ENCODE results near the gene SEH1L. TPM values are rescaled to one million over a fixed set of nuclear protein-coding genes. Genes with fewer than 3 reads are reported as not detected.
"Not testable (repeated sequence)": the region's sequence is repeated elsewhere in the genome, so short reads cannot be mapped to it uniquely, and the experiment has no call there.

Gene SEH1L
- total RNA-seq, 4 donors from 2014 or later, result 26.9 to 41.1 (median 34.4) TPM

DNA sequence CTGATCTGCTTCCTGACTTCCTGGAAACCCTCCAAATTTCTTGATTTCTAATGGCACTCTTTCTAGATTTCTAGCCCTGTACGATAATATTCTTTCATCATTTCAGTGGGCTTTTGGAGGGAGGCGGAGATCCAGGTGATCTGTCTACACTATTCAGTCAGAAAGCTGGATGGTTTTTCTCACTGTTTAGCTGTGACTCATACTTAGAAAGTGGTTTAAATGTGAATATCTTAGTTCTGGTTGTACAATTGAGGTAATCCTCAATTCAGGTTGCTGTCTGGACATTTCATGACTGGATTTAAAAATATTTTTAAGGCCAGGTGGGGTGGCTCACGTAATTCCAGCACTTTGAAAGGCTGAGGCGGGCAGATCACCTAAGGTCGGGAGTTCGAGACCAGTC, 20.8 kb downstream of the SEH1L start:
- Histone ChIP-seq H3K27me3 (no peaks in the 10 kb centered on the region), H3K4me3 (no peak overlapping the region), H3K27ac (no peak overlapping the region), H3K4me1 (no peaks in the 10 kb centered on the region), H3K36me3 (peaks cover 3 to 68% (median 6%) of the 10 kb centered on the region in 3 donors), H3K9me3 (no peaks in the 10 kb centered on the region)
- 94 to 95% methylated on average over 6 of the region's 6 CpGs for WGBS, 2 donors
- TF ChIP-seq POLR2A (IDR thresholded peaks at IDR 0.05), result no peak
- TF ChIP-seq, protein P1, sequence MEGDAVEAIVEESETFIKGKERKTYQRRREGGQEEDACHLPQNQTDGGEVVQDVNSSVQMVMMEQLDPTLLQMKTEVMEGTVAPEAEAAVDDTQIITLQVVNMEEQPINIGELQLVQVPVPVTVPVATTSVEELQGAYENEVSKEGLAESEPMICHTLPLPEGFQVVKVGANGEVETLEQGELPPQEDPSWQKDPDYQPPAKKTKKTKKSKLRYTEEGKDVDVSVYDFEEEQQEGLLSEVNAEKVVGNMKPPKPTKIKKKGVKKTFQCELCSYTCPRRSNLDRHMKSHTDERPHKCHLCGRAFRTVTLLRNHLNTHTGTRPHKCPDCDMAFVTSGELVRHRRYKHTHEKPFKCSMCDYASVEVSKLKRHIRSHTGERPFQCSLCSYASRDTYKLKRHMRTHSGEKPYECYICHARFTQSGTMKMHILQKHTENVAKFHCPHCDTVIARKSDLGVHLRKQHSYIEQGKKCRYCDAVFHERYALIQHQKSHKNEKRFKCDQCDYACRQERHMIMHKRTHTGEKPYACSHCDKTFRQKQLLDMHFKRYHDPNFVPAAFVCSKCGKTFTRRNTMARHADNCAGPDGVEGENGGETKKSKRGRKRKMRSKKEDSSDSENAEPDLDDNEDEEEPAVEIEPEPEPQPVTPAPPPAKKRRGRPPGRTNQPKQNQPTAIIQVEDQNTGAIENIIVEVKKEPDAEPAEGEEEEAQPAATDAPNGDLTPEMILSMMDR (IDR thresholded peaks at IDR 0.05), result no peak
- no peak for TF ChIP-seq EP300 (IDR thresholded peaks at IDR 0.05)
- no peak for DNase-seq (ENCODE audit: low spot score in 2 of 2)

DNA sequence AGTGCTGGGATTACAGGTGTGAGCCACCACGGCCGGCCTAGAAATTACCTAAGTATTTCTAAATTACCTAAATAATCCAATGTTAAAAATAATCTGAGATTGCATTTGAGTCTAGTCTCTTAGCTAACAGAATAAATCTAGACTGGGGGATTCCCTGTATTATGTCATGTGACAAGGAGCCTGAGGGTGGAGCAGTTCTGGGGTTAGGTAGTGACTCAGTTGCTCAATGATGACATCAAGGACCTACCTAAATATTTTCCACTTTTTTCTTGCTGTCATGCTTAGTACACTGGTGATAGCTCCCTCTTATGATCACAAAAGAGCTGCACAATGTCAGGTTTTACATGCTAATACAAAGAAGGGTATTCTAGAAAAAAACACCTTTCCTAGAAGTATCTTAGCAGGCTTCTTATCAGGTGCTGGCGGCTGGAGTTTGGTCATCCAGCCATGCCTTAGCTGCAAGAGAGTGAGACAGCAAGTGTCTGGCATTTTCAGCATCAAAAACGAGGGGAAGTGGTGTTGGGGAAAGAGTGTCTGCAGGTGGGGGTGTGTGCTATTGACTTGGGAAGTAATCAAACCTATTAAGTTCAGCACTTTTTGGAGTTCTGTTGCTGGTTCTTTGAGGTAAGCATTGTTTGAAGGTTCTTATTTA, 25.9 kb downstream of the SEH1L start:
- H3K27me3 ChIP-seq, result no peaks in the 10 kb centered on the region
- WGBS, 2 donors, result 86 to 92% methylated on average over 4 of the region's 4 CpGs
- H3K4me1 ChIP-seq, result no peaks in the 10 kb centered on the region
- TF ChIP-seq, protein P1 (IDR thresholded peaks at IDR 0.05), result no peak
- TF ChIP-seq EP300 (IDR thresholded peaks at IDR 0.05) (no peak), POLR2A (IDR thresholded peaks at IDR 0.05) (no peak)
- no peak overlapping the region for H3K27ac ChIP-seq
- peaks cover 0 to 74% (median 6%) of the 10 kb centered on the region in 3 donors for H3K36me3 ChIP-seq
- no peak overlapping the region for H3K4me3 ChIP-seq
- H3K9me3 ChIP-seq, result no peaks in the 10 kb centered on the region
- DNase-seq (ENCODE audit: low spot score in 2 of 2), result no peak

DNA sequence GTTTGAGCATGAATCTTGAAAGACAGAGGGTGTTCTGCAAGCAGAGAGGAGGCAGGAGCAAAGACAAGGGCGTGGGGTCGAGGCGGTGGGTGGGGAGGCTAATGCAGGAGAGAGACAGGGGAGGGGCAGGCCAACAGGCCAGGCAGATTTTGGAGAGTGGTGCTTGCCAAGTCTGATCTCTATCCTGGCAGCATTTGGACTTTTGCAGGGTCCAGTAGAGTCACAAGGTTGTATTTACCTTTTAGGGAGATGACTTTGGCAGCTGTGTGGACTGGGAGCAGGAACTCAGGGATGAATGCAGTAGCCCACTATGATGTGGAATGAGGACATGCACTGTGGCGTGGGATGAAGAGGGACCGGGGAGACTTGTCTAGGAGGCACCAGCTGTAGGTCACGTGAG, 27.7 kb downstream of the SEH1L start:
- Histone ChIP-seq H3K36me3 (peaks cover 0 to 75% (median 6%) of the 10 kb centered on the region in 3 donors), H3K4me3 (no peak overlapping the region), H3K9me3 (no peaks in the 10 kb centered on the region), H3K27me3 (no peaks in the 10 kb centered on the region), H3K27ac (no peak overlapping the region), H3K4me1 (no peaks in the 10 kb centered on the region)
- WGBS, 2 donors, result 91 to 94% methylated on average over 6 of the region's 6 CpGs
- DNase-seq (ENCODE audit: low spot score in 2 of 2), result no peak
- TF ChIP-seq, protein P1 (IDR thresholded peaks at IDR 0.05), result no peak
- no peak for TF ChIP-seq POLR2A (IDR thresholded peaks at IDR 0.05)
- TF ChIP-seq EP300 (IDR thresholded peaks at IDR 0.05), result no peak

DNA sequence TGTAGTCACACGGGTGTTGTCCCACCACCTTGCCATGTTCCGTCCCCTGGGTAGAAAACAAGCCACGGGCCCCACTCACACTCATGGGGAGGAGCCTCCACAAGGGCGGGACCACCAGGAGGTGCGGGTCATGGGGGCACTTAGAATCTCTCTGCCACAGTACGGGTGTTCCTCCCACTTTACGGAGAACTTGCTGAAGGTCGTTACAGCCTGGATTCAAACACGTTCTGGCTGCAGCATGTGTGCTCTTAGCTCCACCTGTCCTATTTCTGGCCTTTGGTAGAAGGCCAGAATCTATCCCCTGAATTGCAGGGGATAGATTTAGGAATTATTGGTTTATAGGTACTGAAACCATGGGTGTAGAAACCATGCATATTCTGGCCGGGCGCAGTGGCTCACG, 28.5 kb downstream of the SEH1L start:
- H3K36me3 ChIP-seq, result peaks cover 0 to 68% (median 6%) of the 10 kb centered on the region in 3 donors
- no peaks in the 10 kb centered on the region for H3K9me3 ChIP-seq

DNA sequence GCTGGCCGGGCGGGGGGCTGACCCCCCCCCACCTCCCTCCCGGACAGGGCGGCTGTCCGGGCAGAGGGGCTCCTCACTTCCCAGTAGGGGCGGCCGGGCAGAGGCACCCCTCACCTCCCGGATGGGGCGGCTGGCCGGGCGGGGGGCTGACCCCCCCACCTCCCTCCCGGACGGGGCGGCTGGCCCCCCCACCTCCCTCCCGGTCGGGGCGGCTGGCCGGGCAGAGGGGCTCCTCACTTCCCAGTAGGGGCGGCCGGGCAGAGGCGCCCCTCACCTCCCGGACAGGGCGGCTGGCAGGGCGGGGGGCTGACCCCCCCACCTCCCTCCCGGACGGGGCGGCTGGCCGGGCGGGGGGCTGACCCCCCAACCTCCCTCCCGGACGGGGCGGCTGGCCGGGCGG, 32.3 kb downstream of the SEH1L start:
- H3K27ac ChIP-seq; H3K4me3 ChIP-seq; DNase-seq (ENCODE audit: low spot score in 2 of 2); H3K4me1 ChIP-seq; H3K9me3 ChIP-seq; H3K27me3 ChIP-seq: not testable (repeated sequence)
- H3K36me3 ChIP-seq, result peaks cover 3 to 54% (median 10%) of the 10 kb centered on the region in 3 donors
- no CpG with 5 or more reads among the region's 34 CpGs for WGBS, 2 donors

More for the DNA sequence above, 28.5 kb downstream of the SEH1L start:
- Histone ChIP-seq H3K4me3 (no peak overlapping the region), H3K4me1 (no peaks in the 10 kb centered on the region), H3K27ac (no peak overlapping the region), H3K27me3 (no peaks in the 10 kb centered on the region)
- TF ChIP-seq, protein P1 (IDR thresholded peaks at IDR 0.05), result no peak
- TF ChIP-seq EP300 (IDR thresholded peaks at IDR 0.05), result no peak
- TF ChIP-seq POLR2A (IDR thresholded peaks at IDR 0.05), result no peak
- 69 to 85% methylated on average over 10 to 12 of the region's 12 CpGs for WGBS, 2 donors
- DNase-seq (ENCODE audit: low spot score in 2 of 2), result no peak

All from tibial nerve (tissue), 4 donors.